DMS53 treated with DMSO at 0.1 percent for 48 hours (cell line): ENCODE data around the gene LTBR.
A peak's percentile ranks its signal among the peaks of the same experiment; 100 is the strongest.
"Not testable (repeated sequence)": the region's sequence is repeated elsewhere in the genome, so short reads cannot be mapped to it uniquely, and the experiment has no call there.

Source experiments
- DNase-seq: peaks from one replicate; lab custom pipeline; 2025; ENCODE audit not compliant: unreplicated experiment; lab: John Stamatoyannopoulos, UW

Gene LTBR

DNA sequence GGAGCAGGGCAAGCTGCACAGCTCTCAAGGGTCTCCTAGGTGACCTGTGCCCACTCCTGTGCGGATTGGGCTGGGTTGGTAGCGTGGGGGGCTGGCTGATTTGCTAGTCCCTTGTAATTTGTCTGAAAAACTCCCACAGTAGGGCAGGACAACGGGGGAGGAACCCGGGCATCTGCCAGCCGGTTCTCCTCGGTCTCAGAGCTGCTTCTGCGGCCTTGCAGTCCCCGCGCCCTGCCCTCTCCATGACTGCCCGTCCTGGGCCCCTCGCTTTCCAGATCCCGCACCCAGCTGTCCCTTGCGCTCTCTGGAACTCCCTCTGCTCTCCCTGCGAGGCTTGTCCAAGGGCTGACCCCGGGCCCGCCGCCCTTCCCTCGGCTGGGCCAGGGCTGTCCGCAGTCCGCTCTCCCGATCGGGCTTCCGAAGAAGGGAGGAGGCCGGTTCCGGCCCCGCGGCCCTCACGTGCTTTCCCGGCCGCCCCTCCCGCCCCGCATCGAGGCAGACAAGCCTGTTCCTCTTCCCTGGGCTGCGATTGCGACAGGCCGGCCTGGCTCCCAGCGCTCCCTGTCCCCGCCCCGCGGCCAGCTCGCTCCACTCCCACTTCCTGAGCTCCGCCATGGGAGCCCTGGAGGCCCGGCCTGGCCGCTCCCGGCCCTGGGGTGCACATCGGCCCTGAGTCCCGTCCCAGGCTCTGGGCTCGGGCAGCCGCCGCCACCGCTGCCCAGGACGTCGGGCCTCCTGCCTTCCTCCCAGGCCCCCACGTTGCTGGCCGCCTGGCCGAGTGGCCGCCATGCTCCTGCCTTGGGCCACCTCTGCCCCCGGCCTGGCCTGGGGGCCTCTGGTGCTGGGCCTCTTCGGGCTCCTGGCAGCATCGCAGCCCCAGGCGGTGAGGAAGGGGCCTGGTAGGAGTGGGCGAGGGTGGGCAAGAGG, at the start of gene LTBR:
LTBR (plus strand) TSS at position 591 of the 927 bp plus-strand sequence; CDS start at position 788, 197 bp downstream.
- peak; percentile 97 for DNase-seq

DNA sequence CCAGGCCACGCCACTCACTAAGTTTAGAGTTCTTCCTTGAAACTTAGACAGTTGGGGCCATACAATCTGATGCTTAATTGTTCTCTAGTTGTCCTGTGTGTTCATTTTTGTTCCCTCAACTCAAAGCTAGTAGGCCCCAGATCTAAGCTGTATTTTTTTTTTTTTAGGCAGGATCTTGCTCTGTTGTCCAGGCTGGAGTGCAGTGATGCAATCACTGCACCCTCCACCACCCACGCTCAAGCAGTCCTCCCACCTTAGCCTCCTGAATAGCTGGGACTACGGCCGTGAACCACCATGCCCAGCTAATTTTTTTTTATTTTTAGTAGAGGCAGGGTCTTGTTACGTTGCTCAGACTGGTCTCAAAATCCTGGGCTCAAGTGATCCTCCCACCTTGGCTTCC, 49.6 kb upstream of the LTBR start:
- DNase-seq, result no peak

DNA sequence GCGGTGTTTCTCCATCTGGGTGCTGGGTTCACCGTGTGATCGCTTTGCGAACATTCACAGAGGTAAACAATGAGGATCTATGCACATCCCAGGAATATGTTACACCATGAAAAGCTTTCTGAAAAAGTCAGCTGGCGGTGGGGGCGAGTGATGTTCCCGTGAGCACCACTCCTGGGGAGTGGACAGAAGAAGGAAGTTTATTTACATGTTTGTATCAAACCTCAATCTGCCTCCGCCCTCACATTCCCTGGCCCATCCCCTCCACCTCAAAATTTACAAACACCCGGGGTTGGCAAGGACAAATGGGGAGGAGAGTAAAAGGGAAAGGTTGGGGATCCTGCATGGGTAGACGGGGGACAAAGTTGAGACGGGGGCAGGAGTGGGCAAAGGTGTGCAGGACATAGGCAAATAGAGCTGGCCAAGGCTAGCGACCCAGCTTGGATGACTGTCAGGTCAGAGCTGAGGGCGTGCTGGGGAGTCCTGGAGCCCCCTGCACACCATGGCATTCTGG, 49.0 kb upstream of the LTBR start:
- no peak for DNase-seq

DNA sequence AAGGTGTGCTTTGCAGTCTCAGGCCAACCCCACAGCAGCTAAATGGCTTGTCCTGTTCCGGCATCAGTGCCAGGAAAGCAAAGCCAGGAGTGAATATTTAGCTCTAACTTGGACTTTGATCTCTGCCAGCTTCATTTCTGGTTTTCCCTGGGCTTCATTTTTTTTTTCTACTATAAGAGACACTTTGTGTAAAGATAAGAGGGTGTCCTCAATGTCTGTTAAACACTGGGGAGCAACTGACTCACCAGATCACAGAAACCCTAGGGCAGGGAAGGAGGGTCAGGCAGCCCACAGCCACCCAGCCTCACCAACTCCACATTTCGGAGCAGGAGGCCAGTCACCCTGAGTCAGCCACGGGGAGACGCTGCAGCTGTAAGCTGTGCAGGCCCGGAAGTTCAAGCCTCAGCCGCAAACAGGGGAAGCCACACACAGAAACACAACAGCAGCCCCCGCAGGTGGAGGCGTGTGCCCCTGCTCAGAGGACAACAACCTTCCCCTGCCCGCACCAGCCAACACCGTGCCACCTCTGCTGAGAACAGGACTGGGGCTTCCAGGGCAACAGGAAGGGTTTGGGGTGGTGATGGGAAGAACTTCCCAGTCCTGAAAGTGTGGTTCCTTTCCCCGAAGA, 48.4 kb upstream of the LTBR start:
- peak; percentile 90 for DNase-seq

DNA sequence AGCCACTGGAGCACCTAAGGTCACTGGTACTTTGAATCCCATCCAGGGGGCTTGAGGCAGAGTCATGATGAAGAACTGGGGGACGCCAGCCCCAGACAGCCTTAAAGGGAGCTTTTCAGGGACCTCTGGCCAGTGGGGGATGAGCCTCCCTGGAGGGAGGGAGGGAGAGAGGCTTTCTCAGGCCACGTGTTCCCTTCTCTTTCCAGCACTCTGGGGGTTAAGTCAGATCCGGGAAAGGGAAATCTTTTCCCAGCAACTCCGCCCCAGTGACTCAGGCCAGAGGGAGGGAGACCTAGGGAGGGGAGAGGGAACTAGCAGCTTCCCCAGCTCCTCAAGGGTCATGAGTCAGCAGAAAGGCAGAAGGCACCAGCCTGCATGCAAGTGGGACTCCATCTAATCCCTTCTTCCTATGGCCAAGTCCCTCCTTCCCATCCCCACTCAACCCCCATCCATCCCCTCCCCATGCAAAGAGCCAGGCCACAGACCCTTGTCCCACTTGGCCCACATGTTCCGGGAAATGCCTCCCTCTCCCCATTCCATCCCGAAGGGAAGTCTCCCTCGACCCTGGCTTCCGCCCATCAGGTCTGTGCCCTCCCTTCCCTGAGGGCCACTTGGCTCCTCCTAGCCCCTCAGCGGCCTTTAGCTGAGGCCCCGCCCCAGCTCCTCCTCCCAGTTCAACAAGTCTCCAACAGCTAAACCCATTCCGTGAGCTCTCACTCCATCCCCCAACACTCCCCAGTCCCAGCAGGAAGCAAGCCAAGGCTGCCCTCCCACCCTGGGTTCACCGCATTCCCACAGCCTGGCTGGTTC, 47.7 kb upstream of the LTBR start:
- peak; percentile 99 for DNase-seq

DNA sequence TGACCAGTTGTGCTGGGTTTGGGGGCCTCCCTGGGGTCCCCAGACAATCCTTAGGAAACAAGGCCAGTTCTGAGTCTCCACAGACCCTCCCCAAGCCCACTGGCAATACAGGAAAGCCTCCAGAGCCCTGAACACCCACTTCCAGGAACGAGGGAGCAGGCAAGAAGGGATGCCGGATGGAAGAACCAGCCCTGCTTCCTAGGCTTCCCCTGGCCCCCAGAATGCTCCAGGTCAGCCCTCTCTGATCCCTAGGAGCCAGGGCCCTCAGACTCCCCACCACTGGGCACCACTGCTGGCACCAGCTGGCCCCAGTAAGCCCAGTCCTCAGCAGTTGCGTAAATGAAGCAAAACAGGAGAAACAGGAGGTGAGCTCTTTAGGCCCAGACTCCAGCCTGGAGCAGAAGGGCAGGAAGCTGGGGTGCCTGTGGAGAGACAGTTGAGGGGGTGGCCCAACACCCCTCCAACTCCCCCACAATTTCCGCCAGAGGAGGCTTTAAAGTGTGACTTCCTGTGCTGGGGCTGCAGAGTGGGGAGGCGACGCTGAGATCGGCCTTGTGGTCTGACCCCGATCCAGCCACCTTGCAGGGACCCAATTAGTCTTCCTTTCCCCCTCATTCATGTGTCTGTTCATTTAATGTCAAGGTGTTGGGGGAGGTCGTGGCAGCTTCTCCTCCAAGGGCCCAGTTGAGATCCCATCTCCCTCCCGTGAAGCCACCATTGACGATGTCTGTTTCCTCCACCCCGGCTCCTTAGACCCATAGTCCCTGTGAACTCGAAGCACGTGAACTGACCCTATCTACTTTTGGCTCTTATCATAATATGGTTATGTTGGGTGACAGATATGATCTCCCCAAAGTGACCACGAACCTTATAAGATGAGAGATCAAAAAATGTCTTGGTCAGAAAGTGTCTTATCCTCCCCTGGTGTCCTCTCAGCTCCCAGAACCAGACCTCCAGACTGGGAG, 46.8 kb upstream of the LTBR start:
- DNase-seq, result no peak

DNA sequence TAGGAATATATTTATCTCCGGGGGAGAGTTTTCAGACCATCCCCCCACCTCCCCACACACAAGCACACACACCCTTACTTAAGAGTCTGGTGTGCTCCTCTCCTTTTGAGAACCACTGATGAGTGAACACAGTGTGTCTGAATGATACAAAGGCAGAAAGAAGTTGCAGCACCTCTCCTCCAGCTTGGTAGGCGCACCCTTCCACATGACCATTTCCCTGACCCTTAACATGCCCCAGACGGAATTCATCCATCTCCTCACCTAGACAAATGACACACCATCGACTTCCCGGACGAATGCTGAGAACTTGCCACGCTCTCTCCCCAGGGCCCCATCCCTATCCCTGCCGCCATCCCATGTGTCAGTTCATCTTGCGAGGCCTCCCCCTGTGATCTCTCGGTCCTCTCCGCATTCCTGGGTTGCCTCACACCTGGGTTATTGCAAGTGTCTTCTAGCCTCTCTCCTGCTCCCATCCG, 46.0 kb upstream of the LTBR start:
- no peak for DNase-seq

DNA sequence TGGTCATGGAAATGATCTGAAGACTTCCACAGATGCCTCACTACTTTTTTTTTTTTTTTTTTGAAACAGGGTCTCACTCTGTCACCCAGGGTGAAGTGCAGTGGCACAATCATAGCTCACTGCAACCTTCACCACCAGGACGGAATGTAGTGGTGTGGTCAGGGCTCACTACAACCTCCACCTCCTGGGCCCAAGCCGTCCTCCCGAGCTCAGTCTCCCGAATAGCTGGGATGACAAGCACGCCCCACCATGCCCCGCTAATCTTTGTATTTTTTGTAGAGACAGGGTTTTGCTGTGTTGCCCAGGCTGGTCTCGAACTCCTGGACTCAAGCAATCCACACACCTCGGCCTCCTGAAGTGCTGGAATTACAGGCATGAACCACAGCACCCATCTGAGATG, 45.4 kb upstream of the LTBR start:
- DNase-seq, result not testable (repeated sequence)

DNA sequence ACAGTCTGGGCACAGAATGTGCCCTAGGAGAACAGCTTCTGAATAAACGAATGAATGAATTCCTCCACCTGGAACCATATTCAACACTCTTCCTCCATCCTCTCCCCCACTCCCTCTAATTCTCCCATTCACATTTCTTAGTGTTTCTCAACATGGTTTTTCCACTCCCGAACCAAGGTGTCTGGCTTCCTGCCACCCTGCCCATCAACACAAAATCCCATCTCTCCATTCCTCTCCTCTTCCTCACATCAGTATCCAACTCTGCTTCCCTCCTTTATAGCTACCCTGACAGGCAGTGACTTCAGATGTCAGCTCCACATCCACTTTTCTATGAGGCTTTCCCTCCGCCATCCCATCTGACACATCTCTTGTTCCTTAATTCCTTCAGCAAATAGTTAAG, 45.0 kb upstream of the LTBR start:
- DNase-seq, result no peak

DNA sequence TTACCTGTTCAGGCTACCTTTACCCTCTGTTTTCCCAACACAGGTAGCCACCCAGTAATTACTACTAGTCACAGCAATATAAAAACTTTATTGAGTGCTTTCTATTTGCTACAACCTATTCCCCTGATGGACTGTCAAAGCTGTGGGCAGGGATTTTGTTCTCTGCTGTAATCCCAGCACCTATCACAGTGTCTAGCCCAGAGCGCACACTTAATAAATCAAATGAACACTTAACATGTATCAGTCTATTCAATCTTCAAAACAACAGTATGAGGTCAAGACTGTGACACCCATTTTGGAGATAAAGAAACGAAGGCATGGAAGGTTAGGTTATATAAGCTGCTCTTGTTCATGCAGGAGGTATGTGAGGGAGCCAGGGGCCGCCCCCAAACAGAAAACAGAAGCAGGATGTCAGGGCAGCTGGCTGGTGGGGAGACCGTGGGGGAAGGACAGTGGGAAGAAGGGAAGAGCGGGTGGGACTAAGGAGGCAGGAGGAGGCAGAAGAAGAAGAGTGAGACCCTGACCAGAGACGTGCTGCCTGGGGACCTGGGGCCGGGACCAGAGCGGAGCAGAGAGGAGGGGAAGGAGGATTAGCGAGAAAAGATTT, 43.8 kb upstream of the LTBR start:
- no peak for DNase-seq

DNA sequence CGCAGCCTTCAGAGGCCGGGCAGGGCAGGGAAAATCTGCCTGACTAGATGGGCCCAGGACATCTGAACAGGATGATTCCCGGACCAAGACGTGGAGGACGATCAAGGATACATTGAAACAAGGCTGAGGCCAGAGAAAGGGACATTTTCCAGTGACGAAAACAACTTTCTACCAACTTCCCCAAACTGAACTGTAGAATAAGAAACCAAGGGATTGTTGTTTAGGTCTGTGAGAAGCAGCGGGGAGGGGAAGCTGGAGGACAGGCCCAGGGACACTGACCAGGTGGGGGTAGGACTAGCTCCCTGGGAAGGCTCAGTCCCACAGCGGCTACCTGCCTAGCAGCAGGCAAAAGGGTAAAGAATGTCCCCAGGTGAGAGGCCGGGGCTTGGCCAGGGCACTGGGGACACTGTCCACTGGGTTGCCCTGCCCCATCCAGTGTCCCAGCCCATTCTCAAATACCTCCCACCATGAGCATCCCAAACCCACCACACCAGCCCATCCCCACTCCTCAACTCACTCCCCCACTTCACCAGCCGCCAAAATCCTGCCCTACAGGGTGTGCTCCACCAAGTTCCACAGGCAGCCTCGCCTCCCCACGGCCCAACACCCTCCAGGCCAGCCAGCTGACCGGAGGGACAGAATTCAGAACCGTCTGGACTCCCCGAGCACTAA, 43.1 kb upstream of the LTBR start:
- no peak for DNase-seq

DNA sequence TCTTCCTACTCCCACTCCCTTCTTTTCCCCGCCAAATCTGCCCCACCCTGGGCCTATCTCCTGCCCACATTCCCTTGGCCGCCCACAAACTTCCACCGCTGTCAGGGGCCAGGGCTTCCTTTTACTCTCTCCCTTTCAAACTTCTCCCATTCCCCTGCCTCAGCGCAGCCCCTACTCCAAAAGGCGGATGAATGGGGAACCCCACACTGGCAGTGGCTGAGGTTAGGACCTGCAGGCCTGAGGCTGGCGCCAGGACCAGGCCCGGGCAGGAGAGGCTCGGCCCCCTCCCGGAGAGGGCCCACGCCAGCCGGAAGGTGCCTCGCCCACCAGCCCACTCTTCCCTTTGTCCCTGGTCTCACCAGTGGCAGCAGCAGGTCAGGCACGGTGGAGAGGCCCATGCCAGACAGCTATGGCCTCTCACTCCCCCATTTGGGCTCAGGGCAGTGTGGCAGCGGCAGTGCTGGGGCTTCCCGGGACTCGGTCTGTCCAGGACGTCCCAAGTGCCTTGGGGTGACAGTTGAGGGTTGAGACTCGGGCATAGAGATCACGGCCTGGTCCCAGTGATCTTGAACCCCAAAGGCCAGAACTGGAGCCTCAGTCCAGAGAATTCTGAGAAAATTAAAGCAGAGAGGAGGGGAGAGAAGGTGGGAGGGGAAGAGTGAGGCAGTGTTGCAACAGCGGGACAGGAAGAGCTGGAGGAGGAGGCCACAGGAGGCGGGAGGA, 42.4 kb upstream of the LTBR start, which contains the start of gene TNFRSF1A:
TNFRSF1A (minus strand) TSS at position 660 of the 723 bp plus-strand sequence; CDS start at position 398, 262 bp downstream.
- DNase-seq, result no peak

DNA sequence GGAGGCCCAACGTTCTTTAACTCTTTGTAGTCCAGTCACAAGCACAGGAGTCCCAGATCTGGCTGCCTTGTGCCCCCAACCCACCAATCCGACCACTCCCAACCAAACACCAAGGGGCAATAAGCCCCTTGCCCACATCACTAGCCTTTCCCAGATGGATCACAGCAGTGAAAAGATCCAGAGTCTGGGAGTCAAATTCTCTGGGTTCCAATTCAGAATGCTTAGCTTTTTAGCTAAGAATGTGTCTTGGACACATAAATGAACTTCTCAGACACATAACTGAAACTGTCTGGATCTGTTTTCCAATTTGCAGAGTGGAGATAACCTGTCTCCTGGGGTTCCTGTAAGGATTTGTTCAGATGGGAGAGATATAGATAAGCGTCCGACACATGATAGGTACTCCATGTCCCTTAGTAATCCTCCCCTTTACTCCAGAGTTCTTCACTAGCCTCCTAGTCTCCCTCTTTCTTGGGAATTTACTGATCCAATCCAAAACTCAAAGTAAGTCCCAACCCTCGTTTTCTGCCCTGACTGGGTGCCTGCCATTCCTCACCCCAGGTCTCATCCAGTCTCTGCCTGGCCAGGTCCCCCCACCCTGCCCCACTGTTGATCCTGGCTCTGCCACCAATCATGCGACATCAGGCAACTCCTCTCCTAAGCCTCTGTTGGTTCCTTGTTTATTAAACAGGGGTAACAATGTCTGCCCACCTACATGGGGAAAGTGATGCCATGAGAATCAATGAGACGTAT, 41.6 kb upstream of the LTBR start:
- DNase-seq, result no peak

DNA sequence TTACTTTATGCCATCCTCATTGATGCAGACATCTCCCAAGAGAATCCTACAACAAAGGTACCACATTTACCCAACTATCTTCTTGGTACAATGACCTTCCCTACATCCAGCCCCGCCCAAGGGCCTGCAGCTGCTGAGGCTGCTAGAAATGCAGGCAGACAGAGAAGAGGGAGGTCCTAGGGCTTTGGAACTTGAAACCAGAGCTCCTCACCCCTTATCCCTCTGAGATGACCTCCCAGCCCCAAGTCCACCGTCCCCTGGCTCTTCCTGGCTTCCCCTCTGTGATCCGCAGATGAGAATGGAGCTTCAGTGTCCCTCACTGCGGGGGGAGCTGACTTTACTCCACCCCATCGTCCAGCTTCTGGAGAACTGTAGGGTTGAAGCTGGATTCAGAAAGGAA, 40.4 kb upstream of the LTBR start:
- no peak for DNase-seq

DNA sequence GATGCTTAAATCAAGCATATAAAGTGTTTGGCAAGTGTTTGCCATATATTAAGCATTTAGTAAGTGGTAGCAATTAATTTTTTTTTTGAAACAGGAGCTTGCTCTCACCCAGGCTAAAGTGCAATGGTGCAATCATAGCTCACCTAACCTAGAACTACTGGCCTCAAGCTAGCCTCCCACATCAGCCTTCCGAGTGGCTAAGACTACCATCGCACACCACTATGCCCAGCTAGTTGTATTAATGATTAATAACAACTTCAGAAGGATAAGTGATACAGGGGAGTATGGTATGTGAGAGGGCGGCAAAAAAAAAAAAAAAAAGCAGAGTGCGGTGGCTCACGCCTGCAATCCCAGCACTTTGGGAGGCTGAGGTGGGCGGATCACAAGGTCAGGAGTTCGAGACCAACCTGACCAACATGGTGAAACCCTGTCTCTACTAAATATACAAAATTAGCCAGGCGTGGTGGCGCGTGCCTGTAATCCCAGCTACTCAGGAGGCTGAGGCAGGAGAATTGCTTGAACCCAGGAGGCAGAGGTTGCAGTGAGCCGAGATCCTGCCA, 39.8 kb upstream of the LTBR start:
- DNase-seq, result not testable (repeated sequence)

DNA sequence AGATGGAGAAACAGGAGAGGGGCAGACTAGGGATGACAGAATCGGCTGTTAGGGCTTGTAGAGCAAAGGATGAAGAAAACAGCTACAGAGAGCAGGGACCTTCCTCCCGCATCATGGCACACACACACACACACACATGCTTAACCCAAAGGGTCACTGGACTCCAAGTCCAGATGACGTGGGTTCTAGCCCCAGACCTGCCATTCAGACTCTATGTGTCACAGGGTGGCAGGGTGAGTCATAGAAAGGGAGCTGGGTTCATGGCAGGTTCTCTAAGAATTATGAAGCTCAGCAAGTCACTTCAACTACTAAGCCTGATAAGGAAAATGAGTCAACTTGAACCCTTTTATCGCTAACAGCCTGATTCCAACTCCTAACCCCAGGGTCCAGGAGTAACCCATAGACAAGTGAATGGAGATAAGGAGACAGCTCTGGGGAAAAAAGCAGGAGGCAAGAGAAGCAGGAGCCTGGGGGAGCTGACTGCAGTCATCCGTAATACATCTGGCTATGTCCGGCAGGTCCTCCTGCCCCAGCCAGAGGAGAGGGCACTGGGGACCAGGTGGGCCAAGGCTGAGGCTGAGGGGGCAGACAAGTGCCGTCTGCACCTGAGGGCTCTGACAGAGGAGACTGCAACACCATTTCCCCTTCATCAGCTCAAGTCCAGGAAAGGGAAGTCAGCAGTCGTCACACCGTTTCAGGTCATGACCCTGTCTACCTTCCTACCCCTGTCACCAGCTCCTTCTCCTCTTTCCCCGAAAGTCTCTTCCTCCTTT, 38.5 kb upstream of the LTBR start:
- peak; percentile 31 for DNase-seq
